OCI-LY3 (cell line): Measurements from ENCODE around the gene GJD3.
"Not testable (repeated sequence)": the region's sequence is repeated elsewhere in the genome, so short reads cannot be mapped to it uniquely, and the experiment has no call there.

Source experiments
- H2AFZ ChIP-seq: fragments of 200-600, 300-600 bp; shearing (Covaris generic); 2 replicates; pipeline ENCODE4 v1.6.0; 2014; ENCODE audit warnings: antibody characterized with exemption, low read depth, low read length
- H3K27ac ChIP-seq: fragments of 200-600, 300-600 bp; sonication (generic); 2 replicates; pipeline ENCODE4 v1.5.1; 2014; ENCODE audit warnings: mild to moderate bottlenecking, low read length, moderate library complexity, mixed read lengths
- H3K27me3 ChIP-seq: fragments of 200-600, 300-600 bp; sonication (generic); 2 replicates; pipeline ENCODE4 v1.6.1; 2014; ENCODE audit warnings: low read depth, low read length, mixed read lengths
- H3K36me3 ChIP-seq: fragments of 200-600, 300-600 bp; sonication (generic); replicated peaks from 2 replicates; pipeline ENCODE3; 2014; ENCODE audit warnings: low read depth, low read length, mixed read lengths
- H3K4me1 ChIP-seq: fragments of 300-600, 200-600 bp; sonication (generic); 2 replicates; pipeline ENCODE4 v1.6.1; 2014; ENCODE audit warnings: low read length, mixed read lengths
- H3K4me2 ChIP-seq: fragments of 200-600, 300-600 bp; sonication (generic); 2 replicates; pipeline ENCODE4 v1.6.1; 2014; ENCODE audit warnings: low read length, mixed read lengths
- H3K4me3 ChIP-seq: fragments of 300-600, 200-600 bp; sonication (generic); 2 replicates; pipeline ENCODE4 v1.5.1; 2014; ENCODE audit warnings: antibody characterized with exemption, mild to moderate bottlenecking, low read length, moderate library complexity
- H3K79me2 ChIP-seq: fragments of 300-600, 200-600 bp; shearing (Covaris generic); 2 replicates; pipeline ENCODE4 v1.6.1; 2014; ENCODE audit warnings: mild to moderate bottlenecking, low read length, mixed read lengths
- H3K9ac ChIP-seq: fragments of 300-600, 200-600 bp; shearing (Covaris generic); 2 replicates; pipeline ENCODE4 v1.6.0; 2014; ENCODE audit warnings: mild to moderate bottlenecking, low read length, moderate library complexity
- H3K9me3 ChIP-seq: fragments of 200-600, 300-600 bp; shearing (Covaris generic); 2 replicates; pipeline ENCODE4 v1.6.1; 2014; ENCODE audit warnings: low read length, mixed read lengths; ENCODE audit not compliant: insufficient read depth
- H4K20me1 ChIP-seq: fragments of 200-600, 300-600 bp; sonication (generic); 2 replicates; pipeline ENCODE4 v1.6.1; 2016; ENCODE audit warnings: low read length, mixed read lengths; ENCODE audit not compliant: insufficient read depth
- EZH2phosphoT487 ChIP-seq: fragments of 200-600 bp; shearing (Covaris generic); IDR thresholded peaks from 2 replicates; pipeline ENCODE4 v1.6.1; 2018; ENCODE audit warnings: antibody characterized with exemption, mixed run types, low read depth
- TF ChIP-seq, protein P1 (sequence below): fragments of 200-600, 300-600 bp; sonication (generic); IDR thresholded peaks from 2 replicates; pipeline ENCODE4 v1.5.1; 2014; ENCODE audit warnings: antibody characterized with exemption, low read length, low read depth

GJD3 gene

DNA sequence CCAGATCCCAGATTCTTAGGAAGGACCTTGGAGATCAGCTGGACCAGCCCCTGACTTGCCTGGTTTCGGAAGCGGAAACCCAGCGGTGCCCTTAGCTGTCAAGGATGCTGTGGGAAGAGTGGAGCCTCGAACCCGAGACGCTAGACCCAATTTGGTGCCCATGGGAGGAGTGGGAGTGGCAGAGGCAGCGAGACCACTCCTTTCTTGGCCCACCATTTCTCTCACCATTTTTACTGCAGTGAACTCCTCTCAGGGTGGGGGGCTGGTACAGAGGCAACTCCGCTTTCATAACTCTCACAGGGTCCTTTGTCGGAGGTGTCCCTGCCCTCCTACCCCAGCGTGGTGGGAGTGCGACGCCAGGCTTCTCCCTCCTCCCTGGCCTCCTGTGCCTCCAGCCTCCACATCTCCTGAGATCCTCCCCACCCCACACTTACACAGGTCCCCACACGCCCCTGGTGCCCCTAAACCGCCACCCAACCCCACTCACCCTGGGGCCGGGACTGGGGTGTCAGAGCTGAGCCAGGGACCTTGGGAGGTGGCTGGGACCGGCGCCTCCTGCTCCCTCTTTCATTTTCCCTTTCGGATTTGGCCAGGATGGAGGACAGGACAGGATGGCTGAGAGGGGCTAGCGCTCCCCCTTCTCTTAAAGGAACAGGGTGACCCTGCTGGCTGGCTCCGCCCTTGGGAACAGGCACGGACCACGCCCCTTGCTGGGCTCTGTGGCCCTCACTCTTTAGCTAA, at the start of gene GJD3:
TSS of gene GJD3 (minus strand) at position 617 of the 741 bp plus-strand sequence. CDS start 922 bp downstream, outside the sequence.
- H3K9ac ChIP-seq = no peak within 1 kb of the TSS
- TF ChIP-seq, protein P1, sequence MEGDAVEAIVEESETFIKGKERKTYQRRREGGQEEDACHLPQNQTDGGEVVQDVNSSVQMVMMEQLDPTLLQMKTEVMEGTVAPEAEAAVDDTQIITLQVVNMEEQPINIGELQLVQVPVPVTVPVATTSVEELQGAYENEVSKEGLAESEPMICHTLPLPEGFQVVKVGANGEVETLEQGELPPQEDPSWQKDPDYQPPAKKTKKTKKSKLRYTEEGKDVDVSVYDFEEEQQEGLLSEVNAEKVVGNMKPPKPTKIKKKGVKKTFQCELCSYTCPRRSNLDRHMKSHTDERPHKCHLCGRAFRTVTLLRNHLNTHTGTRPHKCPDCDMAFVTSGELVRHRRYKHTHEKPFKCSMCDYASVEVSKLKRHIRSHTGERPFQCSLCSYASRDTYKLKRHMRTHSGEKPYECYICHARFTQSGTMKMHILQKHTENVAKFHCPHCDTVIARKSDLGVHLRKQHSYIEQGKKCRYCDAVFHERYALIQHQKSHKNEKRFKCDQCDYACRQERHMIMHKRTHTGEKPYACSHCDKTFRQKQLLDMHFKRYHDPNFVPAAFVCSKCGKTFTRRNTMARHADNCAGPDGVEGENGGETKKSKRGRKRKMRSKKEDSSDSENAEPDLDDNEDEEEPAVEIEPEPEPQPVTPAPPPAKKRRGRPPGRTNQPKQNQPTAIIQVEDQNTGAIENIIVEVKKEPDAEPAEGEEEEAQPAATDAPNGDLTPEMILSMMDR = no peak
- TF ChIP-seq EZH2phosphoT487 = no peak
- no peak within 1 kb of the TSS for H2AFZ ChIP-seq
- no peaks in the 10 kb centered on the region for H3K36me3 ChIP-seq
- peaks cover 17% of the 10 kb centered on the region for H3K4me1 ChIP-seq
- no peaks in the 10 kb centered on the region for H3K79me2 ChIP-seq
- no peak within 1 kb of the TSS for H3K27ac ChIP-seq
- H4K20me1 ChIP-seq = no peaks in the 10 kb centered on the region
- no peaks in the 10 kb centered on the region for H3K9me3 ChIP-seq
- peak within 1 kb of the TSS; percentile 88; the same call in 1 of the 2 replicates for H3K4me3 ChIP-seq
- H3K4me2 ChIP-seq = peak within 1 kb of the TSS; percentile 87
- H3K27me3 ChIP-seq = no peaks in the 10 kb centered on the region

- H3K27ac ChIP-seq, H4K20me1 ChIP-seq, H3K4me3 ChIP-seq, H3K27me3 ChIP-seq, H3K9me3 ChIP-seq, H3K4me2 ChIP-seq, H2AFZ ChIP-seq, H3K9ac ChIP-seq: not testable (repeated sequence)
- Histone ChIP-seq H3K79me2 (peaks cover 53% of the 10 kb centered on the region), H3K4me1 (peaks cover 26% of the 10 kb centered on the region), H3K36me3 (peaks cover 53% of the 10 kb centered on the region)
Observed at GRCh38 chr17:40414312-40414711, 49.8 kb upstream of the GJD3 start.

DNA sequence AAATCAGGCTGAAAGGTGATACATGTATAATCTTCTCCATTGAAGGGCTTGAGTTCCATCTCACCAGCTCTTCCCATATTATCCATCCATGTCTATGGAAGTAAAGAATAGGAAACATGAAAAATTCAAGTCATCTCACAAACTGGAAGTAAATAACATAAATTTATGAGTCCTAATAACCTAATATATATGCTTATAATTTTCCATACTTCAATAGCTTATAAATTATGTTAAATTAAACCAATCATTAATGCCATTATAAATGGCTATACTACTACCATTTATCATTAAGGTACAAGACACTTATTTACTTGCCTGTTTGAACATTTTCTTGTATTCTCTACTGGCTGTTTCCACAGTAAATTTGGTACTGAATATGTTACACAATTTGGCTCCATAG, 48.3 kb upstream of the GJD3 start:
- H3K9ac ChIP-seq = no peak overlapping the region
- H3K36me3 ChIP-seq = peaks cover 58% of the 10 kb centered on the region
- H3K4me1 ChIP-seq = peaks cover 14% of the 10 kb centered on the region
- no peak overlapping the region for H3K4me2 ChIP-seq
- no peak for TF ChIP-seq EZH2phosphoT487
- TF ChIP-seq, protein P1 = no peak
- H3K27me3 ChIP-seq = no peaks in the 10 kb centered on the region
- no peak overlapping the region for H3K4me3 ChIP-seq
- H4K20me1 ChIP-seq = no peaks in the 10 kb centered on the region
- H3K9me3 ChIP-seq = no peaks in the 10 kb centered on the region
- no peak overlapping the region for H2AFZ ChIP-seq
- no peak overlapping the region for H3K27ac ChIP-seq
- H3K79me2 ChIP-seq = peaks cover 53% of the 10 kb centered on the region

DNA sequence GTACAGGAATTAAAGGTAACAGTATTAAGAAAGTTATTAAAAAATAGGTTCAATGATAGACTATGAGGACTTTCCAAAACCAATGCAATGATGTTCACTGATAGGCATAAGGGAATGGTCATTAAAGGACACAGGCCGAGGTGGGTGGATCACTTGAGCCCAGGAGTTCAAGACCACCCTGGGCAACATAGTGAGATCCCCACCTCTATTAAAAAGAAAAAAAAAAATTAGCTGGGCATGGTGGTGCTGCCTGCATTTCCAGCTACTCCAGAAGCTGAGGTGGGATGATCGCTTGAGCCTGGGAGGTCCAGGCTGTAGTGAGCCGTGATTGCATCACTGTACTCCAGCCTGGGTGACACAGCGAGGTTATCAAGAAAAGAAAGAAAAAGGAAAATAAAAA, 47.3 kb upstream of the GJD3 start:
- Histone ChIP-seq H3K79me2 (peaks cover 44% of the 10 kb centered on the region), H3K9ac (no peak overlapping the region), H2AFZ (no peak overlapping the region), H3K9me3 (no peaks in the 10 kb centered on the region), H3K27me3 (no peaks in the 10 kb centered on the region), H3K4me1 (peaks cover 14% of the 10 kb centered on the region), H3K4me3 (no peak overlapping the region), H4K20me1 (no peaks in the 10 kb centered on the region), H3K36me3 (peaks cover 65% of the 10 kb centered on the region), H3K4me2 (no peak overlapping the region), H3K27ac (no peak overlapping the region)
- TF ChIP-seq EZH2phosphoT487 = no peak
- TF ChIP-seq, protein P1 = no peak
